Activated CD8-positive, alpha-beta memory T cell treated with anti-CD3 and anti-CD28 coated beads, Interleukin-2, amount 50 U/mL, for 24 hours (primary cell): ENCODE results near the gene FLYWCH1.
A peak's percentile ranks its signal among the peaks of the same experiment; 100 is the strongest.

Experiments
- DNase-seq: peaks from one replicate; pipeline ENCODE4 v3.0.0-alpha.2; 2020; ENCODE audit errors: extremely low read depth

Gene FLYWCH1

GRCh38 chr16:2968738-2969544 is 57.2 kb downstream of the FLYWCH1 start, which contains the start of gene PAQR4:
Gene PAQR4 (plus strand): TSS chr16:2969348. CDS start chr16:2969675, 327 bp downstream.
- peak; percentile 46 for DNase-seq

- peak; percentile 46 for DNase-seq
Measured at GRCh38 chr16:2969545-2970521, 58.1 kb downstream of the FLYWCH1 start.

GRCh38 chr16:2970563-2970962 is 58.8 kb downstream of the FLYWCH1 start:
- no peak for DNase-seq

GRCh38 chr16:2971134-2971984 is 59.6 kb downstream of the FLYWCH1 start:
- DNase-seq, result no peak

- no peak for DNase-seq
Measured at GRCh38 chr16:2971985-2972784, 60.5 kb downstream of the FLYWCH1 start.

- DNase-seq, result no peak
Measured at GRCh38 chr16:2973093-2973492, 61.4 kb downstream of the FLYWCH1 start.

GRCh38 chr16:2973605-2974318 is 62.0 kb downstream of the FLYWCH1 start:
- no peak for DNase-seq

GRCh38 chr16:2974319-2975056 is 62.8 kb downstream of the FLYWCH1 start:
- no peak for DNase-seq

GRCh38 chr16:2975161-2975795 is 63.5 kb downstream of the FLYWCH1 start:
- DNase-seq, result no peak

GRCh38 chr16:2976201-2976600 is 64.5 kb downstream of the FLYWCH1 start:
- no peak for DNase-seq

GRCh38 chr16:2976673-2977072 is 64.9 kb downstream of the FLYWCH1 start:
- no peak for DNase-seq

- DNase-seq, result no peak
Measured at GRCh38 chr16:2977440-2977839, 65.7 kb downstream of the FLYWCH1 start.

GRCh38 chr16:2979669-2980226 is 68.0 kb downstream of the FLYWCH1 start:
- no peak for DNase-seq

- peak; percentile 75 for DNase-seq
Measured at GRCh38 chr16:2980227-2981176, 68.8 kb downstream of the FLYWCH1 start, which contains the start of gene PKMYT1. Gene PKMYT1 (minus strand): TSS chr16:2980446. CDS start chr16:2979657, 789 bp downstream.

GRCh38 chr16:2981177-2981898 is 69.6 kb downstream of the FLYWCH1 start:
- no peak for DNase-seq

GRCh38 chr16:2981899-2982250 is 70.1 kb downstream of the FLYWCH1 start:
- DNase-seq, result no peak

- DNase-seq, result no peak
Measured at GRCh38 chr16:2982402-2982801, 70.7 kb downstream of the FLYWCH1 start.
